ENCODE measurements around the gene SIRPG. TPM values are rescaled to one million over a fixed set of nuclear protein-coding genes. Genes with fewer than 3 reads are reported as not detected.
"Not testable (repeated sequence)": the region's sequence is repeated elsewhere in the genome, so short reads cannot be mapped to it uniquely, and the experiment has no call there.

SIRPG gene
- total and polyA plus RNA-seq, 5 experiments from 2014 or later = 47.5 to 246 (median 165) TPM

- H3K4me1 Mint-ChIP-seq = peaks cover 47 to 84% (median 80%) of the 10 kb centered on the region in 4 donors
- peaks cover 0 to 14% (median 5%) of the 10 kb centered on the region in 9 donors for H3K9me3 Mint-ChIP-seq
- no peak for ATAC-seq
- peak overlapping the region; percentile 24 to 94 (median 88) for H3K27ac Mint-ChIP-seq
- peak overlapping the region; percentile 36 to 89 (median 72) for H3K4me3 Mint-ChIP-seq
- no peaks in the 10 kb centered on the region for H3K27me3 Mint-ChIP-seq
- DNase-seq = no peak
- POLR2A ChIA-PET = interaction anchor here (1.1 kb wide), 1 partner anchor 11 kb away, joined by 3 read pairs; no protein-coding TSS in a partner anchor
- H3K36me3 Mint-ChIP-seq = peaks cover 14 to 51% (median 40%) of the 10 kb centered on the region in 3 donors
These were observed 4.6 kb downstream of the SIRPG start for GRCh38 chr20:1652960-1653359.

- H3K4me3 Mint-ChIP-seq = peak overlapping the region; percentile 2 to 83 (median 76)
- DNase-seq (no peak), ATAC-seq (no peak)
- H3K4me1 Mint-ChIP-seq = peaks cover 45 to 84% (median 78%) of the 10 kb centered on the region in 4 donors
- no peaks in the 10 kb centered on the region for H3K27me3 Mint-ChIP-seq
- H3K27ac Mint-ChIP-seq = peak overlapping the region; percentile 53 to 95 (median 88)
- peaks cover 14 to 57% (median 42%) of the 10 kb centered on the region in 3 donors for H3K36me3 Mint-ChIP-seq
- POLR2A ChIA-PET = interaction anchor here (1.0 to 1.9 kb wide), 2 partner anchors 13 to 21 kb away, joined by 3 to 12 read pairs; no protein-coding TSS in a partner anchor
- peaks cover 0 to 14% (median 5%) of the 10 kb centered on the region in 9 donors for H3K9me3 Mint-ChIP-seq
These were observed 5.5 kb downstream of the SIRPG start for GRCh38 chr20:1652104-1652503.

DNA sequence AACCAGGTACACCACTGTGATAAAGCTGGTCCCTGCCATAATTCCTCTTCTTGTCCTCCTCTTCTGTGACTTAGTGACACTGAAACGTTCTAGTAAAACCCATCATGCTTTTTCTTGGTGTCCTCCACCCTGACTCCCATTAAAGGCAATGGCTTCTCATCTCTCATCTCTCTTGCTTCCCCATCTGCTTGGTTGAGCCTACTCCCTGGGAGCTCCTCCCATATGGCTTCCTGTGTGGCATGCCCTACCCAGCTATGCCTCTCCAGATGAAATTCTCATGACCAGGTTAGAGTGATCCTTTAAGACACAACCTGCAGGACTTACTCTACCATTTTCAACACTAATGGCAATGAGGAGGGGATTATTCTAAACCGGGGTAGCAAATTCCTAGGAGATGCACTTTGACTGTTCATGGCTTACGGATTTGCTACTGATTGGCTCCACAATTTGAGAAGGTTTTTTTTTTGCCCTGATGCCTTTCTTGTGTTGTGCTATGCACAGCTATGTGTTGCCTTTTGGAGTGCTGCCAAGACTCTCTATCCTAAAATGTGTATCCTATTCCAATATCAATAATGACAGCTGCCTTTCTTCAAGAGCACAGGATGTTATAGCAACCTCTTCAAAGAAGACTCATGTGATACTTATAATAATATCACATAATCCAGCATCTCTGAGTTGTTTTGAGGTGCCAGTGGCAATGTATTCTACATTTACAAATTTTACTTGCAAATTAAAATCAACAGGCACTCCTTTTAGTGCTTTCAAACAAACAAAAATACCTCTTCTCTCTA is 6.1 kb downstream of the SIRPG start:
- peak; percentile 29 to 30 for ATAC-seq

DNA sequence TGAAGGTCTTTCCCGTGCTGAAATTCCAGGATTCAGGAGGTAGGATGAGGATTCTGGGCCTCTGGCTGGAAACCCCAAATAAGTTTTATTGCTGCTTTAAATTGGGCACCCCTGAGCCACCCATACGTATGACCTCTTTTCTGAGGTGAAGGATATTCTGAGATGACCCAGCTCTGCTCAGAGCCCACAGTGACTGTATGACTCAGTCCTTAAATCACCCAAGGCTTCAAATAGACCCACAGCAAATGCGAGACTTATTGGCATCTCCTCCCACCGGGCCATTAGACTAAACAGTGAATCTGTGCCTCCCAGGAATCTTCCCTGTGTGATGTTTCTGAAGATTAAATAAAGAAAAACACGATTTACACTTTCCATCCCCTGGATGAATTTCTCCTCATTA is 9.5 kb downstream of the SIRPG start:
- ATAC-seq = no peak
- peaks cover 5 to 71% (median 47%) of the 10 kb centered on the region in 3 donors for H3K36me3 Mint-ChIP-seq
- peaks cover 31 to 81% (median 67%) of the 10 kb centered on the region in 4 donors for H3K4me1 Mint-ChIP-seq
- peak overlapping the region in 4 of 10 donors; percentile 12 to 65 (median 39) for H3K4me3 Mint-ChIP-seq
- H3K27ac Mint-ChIP-seq = peak overlapping the region; percentile 40 to 95 (median 80)
- no peak for DNase-seq
- POLR2A ChIA-PET = interaction anchor here (0.7 to 2.6 kb wide), 3 partner anchors 14 to 381 kb away, joined by 3 to 6 read pairs (median 3); no protein-coding TSS in a partner anchor
- H3K9me3 Mint-ChIP-seq = peaks cover 0 to 4% (median 2%) of the 10 kb centered on the region in 9 donors
- no peaks in the 10 kb centered on the region for H3K27me3 Mint-ChIP-seq

More for the DNA sequence above, 6.1 kb downstream of the SIRPG start:
- DNase-seq = no peak
- Mint-ChIP-seq H3K9me3 (peaks cover 0 to 14% (median 5%) of the 10 kb centered on the region in 9 donors), H3K27me3 (no peaks in the 10 kb centered on the region), H3K36me3 (peaks cover 14 to 64% (median 48%) of the 10 kb centered on the region in 3 donors), H3K4me1 (peaks cover 45 to 85% (median 79%) of the 10 kb centered on the region in 4 donors), H3K4me3 (peak overlapping the region; percentile 2 to 83 (median 76)), H3K27ac (peak overlapping the region; percentile 72 to 95 (median 90))
- POLR2A ChIA-PET = interaction anchor here (1.0 to 2.1 kb wide), 7 partner anchors 8 to 34 kb away, joined by 3 to 12 read pairs (median 5); partner anchors contain the start of gene SIRPB1

GRCh38 chr20:1646975-1647431 is 10.6 kb downstream of the SIRPG start:
- POLR2A ChIA-PET = interaction anchor here (1.3 to 2.6 kb wide), 3 partner anchors 20 to 380 kb away, joined by 3 to 6 read pairs (median 4); no protein-coding TSS in a partner anchor
- H3K27ac Mint-ChIP-seq = peak overlapping the region; percentile 49 to 95 (median 83)
- peaks cover 0 to 63% (median 42%) of the 10 kb centered on the region in 3 donors for H3K36me3 Mint-ChIP-seq
- peaks cover 0 to 3% (median 0%) of the 10 kb centered on the region in 9 donors for H3K9me3 Mint-ChIP-seq
- no peaks in the 10 kb centered on the region for H3K27me3 Mint-ChIP-seq
- peaks cover 24 to 72% (median 59%) of the 10 kb centered on the region in 4 donors for H3K4me1 Mint-ChIP-seq
- peak in 1 of 10 donors; percentile 30 for DNase-seq
- peak; percentile 77 for ATAC-seq
- H3K4me3 Mint-ChIP-seq = peak overlapping the region; percentile 31 to 79 (median 62)

- DNase-seq = no peak
- Mint-ChIP-seq H3K9me3 (peaks cover 0 to 12% (median 2%) of the 10 kb centered on the region in 9 donors), H3K4me1 (peaks cover 20 to 53% (median 37%) of the 10 kb centered on the region in 4 donors), H3K36me3 (peaks cover 5 to 48% (median 33%) of the 10 kb centered on the region in 3 donors), H3K27ac (peak overlapping the region in 9 of 10 donors; percentile 44 to 85 (median 71)), H3K27me3 (no peaks in the 10 kb centered on the region), H3K4me3 (no peak overlapping the region)
- POLR2A ChIA-PET = interaction anchor here (0.9 kb wide), 1 partner anchor 8 kb away, joined by 3 read pairs; no protein-coding TSS in a partner anchor
- ATAC-seq = no peak
These were observed 13.2 kb downstream of the SIRPG start for GRCh38 chr20:1644101-1644962.

DNA sequence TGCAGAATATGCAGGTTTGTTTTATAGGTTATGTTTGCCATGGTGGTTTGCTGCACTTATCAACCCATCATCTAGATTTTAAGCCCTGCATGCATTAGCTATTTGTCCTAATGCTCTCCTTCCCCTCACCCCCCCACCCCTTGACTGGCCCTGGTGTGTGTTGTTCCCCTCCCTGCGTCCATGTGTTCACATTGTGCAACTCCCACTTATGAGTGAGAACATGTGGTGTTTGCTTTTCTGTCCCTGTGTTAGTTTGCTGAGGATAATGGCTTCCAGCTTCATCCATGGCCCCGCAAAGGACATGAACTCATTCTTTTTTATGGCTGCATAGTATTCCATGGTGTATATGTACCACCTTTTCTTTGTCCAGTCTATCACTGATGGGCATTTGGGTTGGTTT is 18.9 kb downstream of the SIRPG start:
- POLR2A ChIA-PET = interaction anchor here (0.7 kb wide), 1 partner anchor 10 kb away, joined by 3 read pairs; no protein-coding TSS in a partner anchor
- ATAC-seq, H3K27me3 Mint-ChIP-seq, DNase-seq, H3K4me3 Mint-ChIP-seq: not testable (repeated sequence)
- Mint-ChIP-seq H3K9me3 (peaks cover 0 to 12% (median 2%) of the 10 kb centered on the region in 9 donors), H3K27ac (peak overlapping the region in 6 of 10 donors; percentile 3 to 90 (median 66)), H3K4me1 (peaks cover 17 to 48% (median 23%) of the 10 kb centered on the region in 4 donors), H3K36me3 (peaks cover 12 to 37% (median 28%) of the 10 kb centered on the region in 3 donors)

GRCh38 chr20:1637755-1638154 is 19.8 kb downstream of the SIRPG start:
- Mint-ChIP-seq H3K27me3 (no peaks in the 10 kb centered on the region), H3K4me1 (peaks cover 26 to 55% (median 30%) of the 10 kb centered on the region in 4 donors), H3K4me3 (no peak overlapping the region), H3K36me3 (peaks cover 14 to 44% (median 32%) of the 10 kb centered on the region in 3 donors), H3K9me3 (peaks cover 0 to 12% (median 2%) of the 10 kb centered on the region in 9 donors), H3K27ac (peak overlapping the region in 8 of 10 donors; percentile 47 to 82 (median 72))
- POLR2A ChIA-PET = no interaction called here
- DNase-seq = no peak
- no peak for ATAC-seq

GRCh38 chr20:1637226-1637625 is 20.4 kb downstream of the SIRPG start:
- no peak overlapping the region for H3K4me3 Mint-ChIP-seq
- no peaks in the 10 kb centered on the region for H3K27me3 Mint-ChIP-seq
- H3K27ac Mint-ChIP-seq = peak overlapping the region in 8 of 10 donors; percentile 47 to 80 (median 64)
- ATAC-seq (no peak), DNase-seq (no peak)
- H3K9me3 Mint-ChIP-seq = peaks cover 0 to 12% (median 2%) of the 10 kb centered on the region in 9 donors
- H3K36me3 Mint-ChIP-seq = peaks cover 14 to 50% (median 32%) of the 10 kb centered on the region in 3 donors
- H3K4me1 Mint-ChIP-seq = peaks cover 31 to 60% (median 35%) of the 10 kb centered on the region in 4 donors
- POLR2A ChIA-PET = no interaction called here

GRCh38 chr20:1636621-1637020 is 21.0 kb downstream of the SIRPG start:
- peak overlapping the region in 9 of 10 donors; percentile 54 to 87 (median 74) for H3K27ac Mint-ChIP-seq
- H3K4me3 Mint-ChIP-seq = no peak overlapping the region
- ATAC-seq (no peak), DNase-seq (no peak)
- H3K36me3 Mint-ChIP-seq = peaks cover 14 to 56% (median 32%) of the 10 kb centered on the region in 3 donors
- H3K4me1 Mint-ChIP-seq = peaks cover 37 to 66% (median 41%) of the 10 kb centered on the region in 4 donors
- POLR2A ChIA-PET = interaction anchor here (1.1 kb wide), 1 partner anchor 8 kb away, joined by 3 read pairs; no protein-coding TSS in a partner anchor
- no peaks in the 10 kb centered on the region for H3K27me3 Mint-ChIP-seq
- peaks cover 0 to 12% (median 2%) of the 10 kb centered on the region in 9 donors for H3K9me3 Mint-ChIP-seq

GRCh38 chr20:1635291-1635979 is 22.1 kb downstream of the SIRPG start:
- peaks cover 39 to 75% (median 44%) of the 10 kb centered on the region in 4 donors for H3K4me1 Mint-ChIP-seq
- ATAC-seq (no peak), DNase-seq (no peak)
- H3K27me3 Mint-ChIP-seq = no peaks in the 10 kb centered on the region
- peak overlapping the region; percentile 29 to 86 (median 66) for H3K27ac Mint-ChIP-seq
- POLR2A ChIA-PET = interaction anchor here (0.6 to 1.1 kb wide), 3 partner anchors 9 to 32 kb away, joined by 3 read pairs; no protein-coding TSS in a partner anchor
- peaks cover 14 to 68% (median 32%) of the 10 kb centered on the region in 3 donors for H3K36me3 Mint-ChIP-seq
- H3K4me3 Mint-ChIP-seq = peak overlapping the region in 2 of 10 donors; percentile 6 to 20
- peaks cover 0 to 11% (median 1%) of the 10 kb centered on the region in 9 donors for H3K9me3 Mint-ChIP-seq
